GM18499 (cell line): ENCODE data around the gene MAP3K4.

Experiments
- ATAC-seq: cut with Tn5 transposase; IDR thresholded peaks from one replicate; pipeline ENCODE4 v1.9.1; 2021; ENCODE audit warnings: moderate number of reproducible peaks; ENCODE audit not compliant: insufficient read depth, unreplicated experiment

MAP3K4 gene

DNA sequence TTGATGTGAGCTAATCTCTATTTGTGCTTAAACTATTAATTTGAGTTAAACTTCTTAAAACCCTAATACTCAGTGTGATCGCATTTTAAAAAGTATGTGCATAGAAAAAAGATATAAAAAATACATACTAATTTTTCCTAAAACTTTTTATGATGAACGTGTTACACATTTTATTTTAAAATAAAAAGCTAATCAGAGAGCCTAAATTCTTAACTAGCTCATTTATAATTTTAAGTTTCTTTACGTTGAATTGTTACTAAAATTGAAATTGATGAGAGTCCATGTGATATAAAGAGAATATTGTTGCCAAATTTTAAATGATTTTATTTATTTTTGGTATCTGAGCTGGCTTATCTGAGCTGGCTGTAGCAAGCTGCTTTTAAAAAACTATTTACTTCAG, 6.6 kb downstream of the MAP3K4 start:
- ATAC-seq, result no peak

DNA sequence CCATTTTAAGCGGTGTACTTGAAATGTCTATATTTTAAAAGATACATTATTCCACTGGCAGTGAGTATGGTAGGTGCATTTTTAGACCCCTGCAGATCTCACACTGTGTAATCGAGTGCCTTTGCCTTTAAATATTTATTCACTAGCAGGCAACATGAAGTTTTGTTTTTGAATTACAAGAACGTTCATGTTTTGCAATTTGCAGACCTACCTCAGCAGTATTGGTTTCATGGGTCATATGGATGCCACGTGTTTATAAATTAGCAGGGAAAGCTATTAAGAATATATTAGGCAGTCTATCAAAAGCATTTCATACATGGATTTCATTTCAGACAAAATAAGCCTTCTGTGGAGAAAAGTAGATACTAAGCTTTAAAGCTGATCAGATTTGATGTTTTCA, 7.2 kb downstream of the MAP3K4 start:
- no peak for ATAC-seq

DNA sequence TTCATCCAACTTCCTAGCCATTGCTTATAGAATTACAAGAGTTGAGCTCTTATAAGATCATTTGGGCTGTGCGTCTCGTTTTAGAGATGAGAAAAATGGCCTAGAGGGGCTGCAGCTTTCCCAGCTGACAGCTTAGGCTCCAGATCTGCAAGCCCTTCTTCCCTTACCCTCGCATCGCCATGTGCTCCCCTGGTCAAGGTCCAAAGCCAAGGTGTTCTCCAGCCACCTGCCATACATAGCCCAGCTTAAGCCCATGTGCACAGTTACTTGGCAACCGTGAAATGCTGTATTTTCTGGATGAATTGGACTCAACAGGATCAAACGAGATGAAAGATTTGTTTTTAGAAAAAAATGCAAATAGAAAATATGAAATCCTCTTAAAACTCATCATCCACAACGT, 7.9 kb downstream of the MAP3K4 start:
- ATAC-seq, result no peak

DNA sequence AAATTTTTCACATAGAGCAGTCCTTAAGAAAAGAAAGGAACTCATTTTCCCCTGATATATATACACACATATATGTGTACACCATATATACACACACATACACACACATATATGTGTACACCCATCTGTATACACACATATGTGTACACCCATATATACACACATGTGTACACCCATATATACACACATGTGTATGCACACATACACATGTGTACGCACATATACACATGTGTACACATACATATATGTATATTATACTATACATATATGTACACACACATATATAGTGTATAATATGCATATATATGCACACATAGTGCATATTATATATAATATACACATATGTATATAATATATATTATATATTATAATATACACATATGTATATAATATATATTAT, 9.1 kb downstream of the MAP3K4 start:
- ATAC-seq, result no peak

DNA sequence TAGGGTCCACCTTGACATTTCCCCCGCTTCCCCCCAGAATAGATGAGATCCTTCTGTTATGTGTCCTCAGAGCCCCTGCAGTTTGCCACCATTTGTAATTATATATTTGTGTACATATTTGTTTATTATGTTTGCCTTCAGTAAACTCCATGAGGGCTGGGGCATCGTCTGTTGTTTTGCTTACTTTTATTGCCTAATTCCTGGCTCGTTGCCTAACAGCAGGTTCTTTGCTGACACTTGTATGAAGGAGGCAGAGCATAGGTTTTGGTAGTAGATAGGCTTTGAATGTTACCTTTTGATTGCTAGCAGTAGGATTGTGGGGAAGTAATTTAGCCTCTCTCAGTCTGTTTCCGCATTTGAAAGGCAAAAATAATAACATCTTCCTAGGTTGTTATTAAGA, 9.9 kb downstream of the MAP3K4 start:
- no peak for ATAC-seq

DNA sequence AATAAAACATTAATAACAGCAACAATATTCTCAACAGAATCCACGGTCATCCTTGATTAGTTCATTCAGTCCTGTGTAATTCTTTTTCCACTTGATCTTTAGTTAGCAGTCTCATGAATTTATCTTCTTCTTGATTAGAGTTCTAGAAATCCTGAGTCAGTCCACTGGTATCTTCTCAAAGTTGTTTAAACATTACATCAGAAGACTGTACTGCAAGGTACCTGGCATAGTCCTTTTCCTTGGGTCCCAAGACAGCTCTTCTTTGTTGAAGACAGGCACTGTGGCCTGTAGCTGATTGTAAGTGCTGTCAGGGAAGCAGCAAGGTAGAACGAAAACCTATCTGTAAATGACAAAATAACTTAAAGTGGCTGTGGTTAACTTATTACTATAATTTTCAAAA, 11.8 kb downstream of the MAP3K4 start:
- no peak for ATAC-seq

DNA sequence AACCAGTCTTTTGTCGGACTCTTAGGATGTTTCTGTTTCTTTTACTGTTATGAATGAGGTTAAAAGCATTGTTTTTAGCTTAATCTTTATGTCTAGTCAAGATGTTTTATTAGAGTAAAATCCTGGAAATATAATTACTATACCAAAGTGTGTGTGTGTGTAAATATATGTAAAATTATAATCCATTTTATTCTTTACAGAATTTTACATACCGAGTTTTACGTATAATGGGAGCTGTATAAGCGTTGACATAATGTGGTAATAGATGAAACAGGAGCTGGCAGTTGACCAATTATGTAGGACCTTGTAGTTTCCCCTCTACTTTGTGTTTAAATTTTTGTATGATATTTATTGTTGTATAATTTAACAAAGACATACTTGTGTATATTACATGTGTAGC, 16.7 kb downstream of the MAP3K4 start:
- no peak for ATAC-seq

DNA sequence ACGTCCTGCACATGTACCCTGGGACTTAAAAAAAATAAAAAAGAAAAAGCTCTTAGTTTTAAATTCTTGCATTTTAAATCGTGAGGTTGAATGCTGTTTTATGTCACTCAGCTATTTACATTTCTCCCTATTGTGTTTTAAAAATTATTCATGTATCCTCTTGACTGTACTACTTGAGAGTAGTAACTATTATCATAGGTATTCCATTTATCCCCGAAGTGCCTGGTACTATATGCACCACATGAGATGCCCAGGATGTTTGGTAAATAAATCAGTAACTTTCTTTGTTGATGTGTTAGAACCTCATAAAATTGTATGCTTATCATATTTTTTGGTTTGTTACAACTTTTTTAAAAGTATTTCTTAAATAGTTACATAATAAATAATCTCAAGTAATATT, 18.4 kb downstream of the MAP3K4 start:
- ATAC-seq, result no peak

DNA sequence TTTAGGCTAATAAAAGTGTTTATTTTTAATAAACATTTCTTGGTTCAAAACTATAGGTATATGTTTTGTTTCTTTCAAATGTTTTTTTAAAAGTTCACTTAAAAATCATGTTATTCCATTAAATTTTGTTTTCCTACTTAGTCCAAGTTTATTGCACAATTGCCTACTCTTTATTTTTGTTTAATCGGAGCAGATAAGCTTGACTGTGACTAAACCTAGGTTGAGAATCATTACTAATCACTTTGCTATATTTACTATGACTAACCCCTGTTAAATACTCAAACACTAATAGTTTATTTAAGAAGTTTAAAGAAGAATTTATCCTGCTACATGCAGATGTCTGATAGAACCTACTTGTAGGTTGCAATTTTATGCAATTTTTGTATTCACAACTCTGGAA, 18.8 kb downstream of the MAP3K4 start:
- ATAC-seq, result no peak

DNA sequence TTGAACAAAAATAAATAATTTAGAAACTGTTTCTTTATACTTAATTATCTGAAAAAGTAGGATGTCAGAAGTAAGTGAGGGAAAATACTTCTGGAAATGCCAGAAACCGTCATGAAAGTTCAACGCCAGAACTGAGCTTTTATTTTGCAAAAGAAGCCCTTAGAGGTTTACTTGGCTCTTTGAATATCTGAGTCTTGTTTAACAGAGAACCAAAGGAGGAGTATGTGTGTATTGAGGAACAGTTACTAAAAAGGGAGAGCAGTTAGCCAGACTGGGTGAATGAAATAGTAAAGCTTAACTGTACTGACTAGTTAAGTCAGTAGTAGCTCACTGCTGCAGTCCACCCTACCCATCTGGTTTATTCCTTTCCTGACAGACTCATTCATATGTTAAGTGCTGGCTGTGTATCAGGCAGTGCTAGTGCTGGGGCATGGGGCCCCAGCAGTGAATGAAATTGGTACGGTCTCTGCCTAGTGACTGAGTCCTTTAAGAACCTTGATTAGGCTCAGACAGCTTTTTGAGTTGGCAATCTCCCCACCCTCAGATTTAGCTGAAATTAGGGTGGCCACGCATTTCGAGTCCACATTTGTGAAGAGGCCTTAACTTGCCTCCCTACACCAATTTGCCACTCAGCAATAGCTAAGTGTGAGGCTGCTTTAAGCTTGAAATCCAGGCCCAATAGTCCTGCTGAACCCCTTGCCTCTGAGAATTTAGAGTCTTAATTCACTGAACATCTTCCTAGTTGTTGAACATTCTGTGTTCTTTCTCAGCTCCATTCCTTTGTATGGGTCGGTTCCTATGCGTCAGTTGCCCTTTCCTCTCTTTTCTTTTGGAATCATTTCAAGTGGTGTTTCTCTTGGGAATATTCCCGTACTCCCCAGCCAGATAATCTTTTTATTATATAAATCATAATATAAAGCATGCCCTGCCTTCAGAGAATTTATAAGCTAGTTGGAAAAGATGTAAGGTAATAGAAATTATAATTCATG, 20.2 kb downstream of the MAP3K4 start:
- no peak for ATAC-seq

DNA sequence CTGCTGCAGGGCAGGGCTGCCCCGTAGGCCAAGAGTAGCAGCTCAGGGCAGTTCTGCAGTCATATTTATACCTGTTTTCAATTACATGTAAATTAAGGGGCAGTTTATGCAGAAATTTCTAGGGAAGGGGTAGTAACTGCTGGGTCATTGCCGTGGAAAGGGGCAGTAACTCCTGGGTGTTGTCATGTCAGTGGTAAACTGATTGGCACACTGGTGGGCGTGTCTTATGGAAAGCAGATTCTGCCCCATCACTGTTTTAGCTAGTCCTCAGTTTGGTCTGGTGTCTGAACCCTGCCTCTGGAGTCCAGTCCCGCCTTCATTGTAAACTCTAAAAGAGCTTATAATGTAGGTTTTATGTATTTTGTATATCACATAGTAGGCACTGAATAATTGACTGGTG, 22.1 kb downstream of the MAP3K4 start:
- ATAC-seq, result no peak

DNA sequence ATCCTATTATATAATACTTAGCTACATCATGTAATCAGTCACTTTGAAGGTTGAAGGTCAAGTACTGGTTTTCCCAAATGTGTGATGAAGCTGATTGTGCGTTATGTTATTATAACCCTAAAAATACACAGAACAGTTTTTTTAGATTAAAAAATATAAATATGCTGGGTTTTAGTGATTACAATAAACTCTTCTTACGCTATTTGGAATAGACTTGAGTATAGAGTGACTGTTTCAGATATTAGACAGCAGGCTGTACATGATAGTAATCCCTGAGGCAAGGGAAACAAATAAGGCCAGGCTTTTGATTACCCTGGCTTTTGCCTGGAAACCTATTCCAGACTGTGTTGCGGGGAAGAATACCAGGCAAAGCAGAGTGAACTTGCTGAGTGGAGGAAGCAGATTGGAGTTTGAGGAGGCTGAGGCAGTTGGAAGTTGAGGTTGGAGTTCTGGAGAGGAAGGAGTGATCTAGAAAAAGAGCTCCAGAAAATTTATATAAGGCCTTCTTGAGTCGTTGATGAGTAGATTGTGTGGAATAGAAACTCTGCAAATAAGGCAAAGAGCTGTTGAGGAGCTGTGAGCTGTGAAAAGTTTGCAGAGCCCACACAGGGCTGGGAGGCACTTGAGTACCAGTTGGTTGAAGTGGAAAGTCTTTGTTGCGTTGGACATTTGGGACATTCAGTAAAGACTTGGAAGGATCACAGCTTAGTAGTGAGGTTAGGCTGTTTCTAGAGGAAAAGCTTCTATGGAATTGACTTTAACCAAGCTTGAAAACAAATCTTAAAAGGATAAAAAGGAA, 26.4 kb downstream of the MAP3K4 start:
- ATAC-seq, result no peak

DNA sequence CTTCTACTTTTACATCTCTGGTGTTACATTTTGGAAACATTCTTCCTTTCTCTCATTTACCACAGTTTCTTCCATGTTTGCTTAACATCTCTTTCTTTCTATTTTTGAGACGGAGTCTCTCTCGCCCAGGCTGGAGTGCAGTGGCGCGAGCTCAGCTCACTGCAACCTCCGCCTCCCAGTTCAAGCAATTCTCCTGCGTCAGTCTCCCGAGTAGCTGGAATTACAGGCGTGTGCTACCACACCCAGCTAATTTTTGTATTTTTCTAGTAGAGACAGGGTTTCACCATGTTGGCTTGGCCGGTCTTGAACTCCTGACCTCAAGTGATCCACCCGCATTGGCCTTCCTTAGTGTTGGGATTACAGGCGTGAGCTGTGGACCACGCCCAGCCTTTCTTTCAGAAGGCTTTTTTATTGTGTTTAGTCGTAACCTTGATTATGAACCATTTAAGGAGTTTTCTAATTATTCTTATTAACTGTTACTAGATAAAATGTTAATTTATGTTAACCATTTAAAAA, 27.8 kb downstream of the MAP3K4 start:
- ATAC-seq, result no peak

DNA sequence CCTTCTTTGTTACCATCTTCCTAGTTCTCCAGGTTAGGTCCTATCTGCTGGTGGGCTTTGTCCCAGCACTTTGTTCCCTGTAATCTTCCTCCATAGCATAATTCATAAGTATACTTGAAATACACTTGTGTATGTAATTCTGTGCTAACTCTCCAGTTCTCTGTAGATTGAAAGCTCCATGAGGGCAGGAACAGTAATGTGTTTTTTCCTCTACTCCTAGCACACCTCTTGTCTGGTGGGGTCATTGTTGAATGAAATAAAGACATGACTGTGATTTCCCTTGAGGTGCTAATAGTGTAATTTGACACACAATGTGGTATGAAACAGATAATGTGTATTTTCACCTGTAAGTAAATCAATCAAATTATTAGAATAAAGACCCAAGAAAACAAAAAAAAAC, 30.0 kb downstream of the MAP3K4 start:
- no peak for ATAC-seq

DNA sequence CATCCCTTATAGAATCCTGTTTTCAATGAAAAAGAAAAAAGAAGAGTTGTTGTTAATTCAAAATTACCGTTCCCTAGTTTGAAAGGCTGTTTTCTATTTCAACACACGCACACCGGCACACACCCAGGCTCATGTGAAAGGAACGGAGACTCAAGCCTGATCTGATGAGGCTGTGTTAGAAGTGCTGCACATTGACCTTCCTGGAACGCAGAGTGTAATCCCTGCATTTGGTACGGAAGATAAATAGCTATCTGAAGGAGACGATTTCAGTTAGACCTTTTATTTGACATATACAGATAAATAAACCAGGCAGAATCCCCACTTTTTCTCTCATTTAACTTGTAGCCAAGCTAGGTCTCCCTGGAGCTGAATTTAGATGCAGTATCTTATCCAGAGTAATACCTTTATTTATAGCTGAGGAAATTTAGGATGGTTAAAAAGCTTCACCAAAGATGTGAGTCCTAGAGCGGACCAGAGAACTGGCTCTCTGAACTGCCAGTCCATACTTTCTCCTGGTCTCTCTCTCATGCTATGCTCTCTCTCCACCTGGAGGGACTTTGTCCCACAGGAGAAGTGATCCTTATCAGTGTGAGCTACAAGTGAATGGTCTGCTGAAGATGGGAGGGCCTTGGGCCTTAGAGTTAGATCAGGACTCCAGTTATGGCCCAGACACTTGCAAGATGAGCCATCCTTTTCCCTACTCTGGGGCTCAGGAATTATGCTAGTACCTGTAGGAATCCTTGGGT, 30.6 kb downstream of the MAP3K4 start:
- no peak for ATAC-seq

DNA sequence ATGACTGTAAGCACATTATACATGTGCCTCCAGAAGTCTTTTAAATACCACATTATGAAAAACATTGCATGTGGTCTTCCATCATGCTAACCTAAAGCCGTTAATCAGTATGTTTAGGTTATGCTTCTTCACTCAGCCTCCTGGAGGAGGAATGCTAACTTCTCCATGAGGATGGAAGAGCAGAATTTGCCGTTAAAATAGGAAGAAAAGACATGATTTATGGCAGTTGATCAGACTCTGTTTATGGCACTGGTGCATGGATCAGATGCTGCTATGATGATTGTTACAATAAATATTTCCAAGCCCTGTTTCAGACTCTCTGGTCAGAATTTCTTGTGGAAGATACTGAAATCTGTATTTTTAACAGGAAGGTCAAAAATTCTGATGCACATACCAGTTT, 31.7 kb downstream of the MAP3K4 start:
- ATAC-seq, result no peak

DNA sequence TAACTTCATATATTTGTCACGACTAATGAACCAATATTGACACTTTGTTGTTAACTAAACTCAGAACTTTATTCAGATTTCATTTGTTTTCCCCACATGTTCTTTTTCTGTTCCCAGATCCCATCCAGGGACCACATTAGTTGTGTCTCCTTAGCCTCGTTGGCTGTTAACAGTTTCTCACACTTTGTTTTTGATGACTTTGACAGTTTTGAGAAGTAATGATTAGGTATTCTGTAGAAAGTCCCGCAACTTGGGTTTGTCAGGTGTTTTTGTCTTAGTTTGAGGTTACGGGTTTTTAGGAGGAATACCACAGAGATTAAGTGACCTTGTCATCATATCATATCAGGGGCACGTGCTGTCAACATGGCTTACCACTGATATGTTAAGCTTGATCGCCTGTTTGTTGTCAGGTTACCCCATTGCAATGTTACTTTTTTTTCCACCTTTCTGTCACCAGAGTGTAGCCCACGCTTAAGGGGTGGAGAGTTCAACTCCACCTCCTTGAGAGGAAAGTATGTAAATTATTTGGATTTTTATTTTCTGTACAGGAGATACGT, 32.9 kb downstream of the MAP3K4 start:
- no peak for ATAC-seq

DNA sequence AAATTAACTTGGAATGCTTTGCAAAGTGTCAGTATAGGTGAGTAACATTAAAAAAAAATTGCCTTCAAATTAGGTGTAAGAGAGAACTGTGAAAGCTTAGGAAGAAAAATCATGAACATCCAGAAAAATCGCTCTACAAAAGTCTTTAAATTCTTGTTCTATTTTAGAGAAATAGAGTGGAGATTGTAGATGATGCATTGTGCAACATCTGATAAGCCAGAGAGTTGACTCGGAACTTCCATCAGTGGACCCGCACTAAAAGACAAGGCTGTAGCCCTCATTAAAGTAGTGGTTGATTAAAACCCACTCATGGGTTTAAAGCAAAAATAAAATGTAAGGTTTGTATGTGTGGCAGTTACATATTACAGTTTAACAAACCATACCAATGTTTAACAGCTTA, 35.8 kb downstream of the MAP3K4 start:
- ATAC-seq, result no peak

DNA sequence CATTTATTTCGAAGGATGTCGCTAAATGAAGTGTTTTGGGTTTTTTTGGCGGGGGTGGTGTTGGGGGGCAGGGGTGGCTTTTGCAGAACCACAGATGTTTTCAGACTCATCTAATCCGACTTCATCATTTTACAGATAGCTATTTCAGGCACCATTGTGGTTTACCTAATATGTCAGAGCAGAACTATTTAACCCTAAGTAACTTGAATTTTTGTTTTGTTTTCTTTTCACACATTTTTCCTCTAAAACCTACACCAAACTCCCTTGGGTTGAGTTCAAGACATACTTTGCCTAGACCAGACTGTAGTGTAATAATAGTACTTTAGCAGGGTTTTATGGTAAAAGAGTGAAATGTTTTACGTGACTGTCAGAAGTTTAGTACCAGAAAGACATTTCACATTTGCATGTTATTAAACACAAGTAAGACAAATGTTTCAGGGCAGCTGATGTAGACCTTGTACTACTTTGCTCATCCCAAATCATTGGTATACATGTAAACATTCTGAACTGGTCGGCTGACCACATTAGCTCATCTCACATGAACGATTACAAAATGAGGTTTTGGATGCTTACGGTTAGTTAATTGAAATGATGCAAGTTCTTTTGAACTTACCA, 37.7 kb downstream of the MAP3K4 start:
- peak; percentile 82 for ATAC-seq
